GM12873 (cell line): Measurements from ENCODE around the gene CFAP90.

Source experiments
- TF ChIP-seq, protein P1 (sequence below): IDR thresholded peaks from 2 replicates; pipeline ENCODE4 v1.5.1; 2012; ENCODE audit warnings: low read depth, mild to moderate bottlenecking, moderate library complexity, low read length, control low read depth; ENCODE audit not compliant: insufficient read depth; ENCODE audit errors: missing control alignments

The CFAP90 gene

GRCh38 chr5:7868427-7868772 is 17.5 kb upstream of the CFAP90 start:
- TF ChIP-seq, protein P1, sequence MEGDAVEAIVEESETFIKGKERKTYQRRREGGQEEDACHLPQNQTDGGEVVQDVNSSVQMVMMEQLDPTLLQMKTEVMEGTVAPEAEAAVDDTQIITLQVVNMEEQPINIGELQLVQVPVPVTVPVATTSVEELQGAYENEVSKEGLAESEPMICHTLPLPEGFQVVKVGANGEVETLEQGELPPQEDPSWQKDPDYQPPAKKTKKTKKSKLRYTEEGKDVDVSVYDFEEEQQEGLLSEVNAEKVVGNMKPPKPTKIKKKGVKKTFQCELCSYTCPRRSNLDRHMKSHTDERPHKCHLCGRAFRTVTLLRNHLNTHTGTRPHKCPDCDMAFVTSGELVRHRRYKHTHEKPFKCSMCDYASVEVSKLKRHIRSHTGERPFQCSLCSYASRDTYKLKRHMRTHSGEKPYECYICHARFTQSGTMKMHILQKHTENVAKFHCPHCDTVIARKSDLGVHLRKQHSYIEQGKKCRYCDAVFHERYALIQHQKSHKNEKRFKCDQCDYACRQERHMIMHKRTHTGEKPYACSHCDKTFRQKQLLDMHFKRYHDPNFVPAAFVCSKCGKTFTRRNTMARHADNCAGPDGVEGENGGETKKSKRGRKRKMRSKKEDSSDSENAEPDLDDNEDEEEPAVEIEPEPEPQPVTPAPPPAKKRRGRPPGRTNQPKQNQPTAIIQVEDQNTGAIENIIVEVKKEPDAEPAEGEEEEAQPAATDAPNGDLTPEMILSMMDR: no peak

DNA sequence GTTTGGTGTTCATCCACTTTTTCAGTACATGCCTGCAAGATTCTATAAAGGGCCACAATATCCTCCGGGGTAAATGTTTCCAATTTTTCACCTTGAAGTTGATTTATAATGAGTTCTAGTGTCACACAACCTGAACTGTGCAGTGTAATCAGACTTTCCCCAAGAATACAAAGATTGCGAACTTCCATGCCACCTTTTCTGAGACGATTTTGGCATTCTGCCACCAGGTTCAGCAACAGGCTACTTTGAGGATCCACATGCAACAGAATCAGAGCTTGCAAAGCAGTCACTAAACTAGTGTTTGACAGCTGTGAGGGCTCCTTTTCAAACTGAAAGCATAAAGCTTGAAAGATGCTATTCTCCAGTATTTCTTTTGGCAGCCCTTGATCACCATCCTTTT is 16.3 kb upstream of the CFAP90 start:
- TF ChIP-seq, protein P1: no peak

GRCh38 chr5:7866196-7866595 is 15.3 kb upstream of the CFAP90 start:
- TF ChIP-seq, protein P1: no peak

GRCh38 chr5:7857926-7858632 is 7.1 kb upstream of the CFAP90 start:
- TF ChIP-seq, protein P1: no peak

GRCh38 chr5:7857361-7857760 is 6.4 kb upstream of the CFAP90 start:
- TF ChIP-seq, protein P1: no peak

DNA sequence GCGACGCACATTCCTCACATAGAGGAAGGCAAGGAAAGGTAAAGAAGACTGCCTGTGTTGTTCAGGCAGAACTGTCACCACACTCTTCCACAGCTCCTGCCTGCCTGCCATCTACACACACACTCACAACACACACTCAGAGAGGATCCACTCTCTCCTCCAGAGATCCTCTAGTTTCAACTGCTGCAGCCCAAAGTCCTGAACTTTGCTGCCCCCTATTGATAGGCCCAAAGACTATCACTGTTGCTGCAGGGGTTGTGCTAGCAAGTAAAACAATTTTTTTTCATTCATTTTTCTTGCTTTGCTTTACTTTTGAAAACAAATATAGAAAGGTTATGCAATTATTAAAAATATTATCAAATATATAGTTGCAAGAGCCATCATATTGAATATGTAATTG is 5.9 kb upstream of the CFAP90 start:
- TF ChIP-seq, protein P1: peak; percentile 73

DNA sequence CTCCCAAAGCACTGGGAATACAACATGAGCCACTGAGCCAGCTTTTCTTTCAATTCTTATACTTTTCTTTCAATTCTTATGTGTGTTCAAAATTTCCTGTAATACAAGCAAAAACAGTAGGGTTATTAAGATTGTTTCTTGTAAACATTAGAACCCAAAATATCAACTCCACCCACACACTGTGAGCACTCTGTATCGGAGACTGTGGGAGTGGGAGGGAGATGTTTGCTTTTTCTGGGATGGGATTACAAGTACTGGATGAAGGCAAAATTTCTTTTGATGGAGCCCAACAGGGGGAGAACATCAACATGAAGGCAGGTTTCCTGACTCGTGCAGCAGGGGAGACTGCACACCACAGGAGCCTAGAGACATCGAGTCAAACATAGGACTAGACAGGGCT is 4.7 kb upstream of the CFAP90 start:
- TF ChIP-seq, protein P1: no peak
